Activated CD4-positive, CD25-positive, alpha-beta regulatory T cell treated with anti-CD3 and anti-CD28 coated beads, Interleukin-2, amount 50 U/mL, for 24 hours (primary cell): ENCODE measurements around the gene ST3GAL5.
A peak's percentile ranks its signal among the peaks of the same experiment; 100 is the strongest.
"Not testable (repeated sequence)": the region's sequence is repeated elsewhere in the genome, so short reads cannot be mapped to it uniquely, and the experiment has no call there.

Source experiments
- ATAC-seq, 2 donors: fragments of 150-1000 bp; cut with Tn5 transposase; one replicate each; pipeline ENCODE4 v1.10.0; 2021; ENCODE audit warnings: mild to moderate bottlenecking in 1 of 2, moderate library complexity in 1 of 2

ST3GAL5 gene

GRCh38 chr2:85893428-85894258, 4.9 kb upstream of the ST3GAL5 start:
- ATAC-seq: no peak

GRCh38 chr2:85892216-85892944, 3.6 kb upstream of the ST3GAL5 start:
- ATAC-seq: no peak

- no peak for ATAC-seq
These were observed 1.9 kb upstream of the ST3GAL5 start for GRCh38 chr2:85890522-85891176.

- ATAC-seq: no peak
These were observed 964 bp upstream of the ST3GAL5 start for GRCh38 chr2:85889627-85890281.

- ATAC-seq: peak; percentile 7 to 11
These were observed 638 bp downstream of the ST3GAL5 start for GRCh38 chr2:85888020-85888683.

GRCh38 chr2:85887566-85888019, 1.2 kb downstream of the ST3GAL5 start:
- ATAC-seq: peak; percentile 29 to 31

GRCh38 chr2:85886590-85886989, 2.2 kb downstream of the ST3GAL5 start:
- ATAC-seq: peak; percentile 36 to 50

GRCh38 chr2:85886141-85886540, 2.6 kb downstream of the ST3GAL5 start:
- no peak for ATAC-seq

GRCh38 chr2:85881781-85882180, 7.0 kb downstream of the ST3GAL5 start:
- not testable (repeated sequence) for ATAC-seq

- not testable (repeated sequence) for ATAC-seq
These were observed 8.0 kb downstream of the ST3GAL5 start for GRCh38 chr2:85880716-85881328.

GRCh38 chr2:85878719-85879370, 9.9 kb downstream of the ST3GAL5 start:
- ATAC-seq: no peak

- ATAC-seq: no peak
These were observed 13.3 kb downstream of the ST3GAL5 start for GRCh38 chr2:85875350-85876050.

- no peak for ATAC-seq
These were observed 15.1 kb downstream of the ST3GAL5 start for GRCh38 chr2:85873679-85874078.

GRCh38 chr2:85872536-85873161, 16.1 kb downstream of the ST3GAL5 start:
- ATAC-seq: no peak

GRCh38 chr2:85871494-85872164, 17.2 kb downstream of the ST3GAL5 start:
- ATAC-seq: no peak

- no peak for ATAC-seq
These were observed 20.0 kb downstream of the ST3GAL5 start for GRCh38 chr2:85868822-85869221.

- no peak for ATAC-seq
These were observed 21.1 kb downstream of the ST3GAL5 start for GRCh38 chr2:85867556-85868292.

- ATAC-seq: no peak
These were observed 21.7 kb downstream of the ST3GAL5 start for GRCh38 chr2:85867121-85867520.

GRCh38 chr2:85866165-85866659, 22.6 kb downstream of the ST3GAL5 start:
- no peak for ATAC-seq
